SH-SY5Y (cell line): ENCODE data around the gene LRRC2.

Experiments used
- GATA2 ChIP-seq: IDR thresholded peaks from 2 replicates; pipeline ENCODE4 v1.6.1; 2011; ENCODE audit warnings: mild to moderate bottlenecking, low read depth, low read length
- GATA3 ChIP-seq: IDR thresholded peaks from 2 replicates; pipeline ENCODE4 v1.6.1; 2011; ENCODE audit warnings: low read depth, mild to moderate bottlenecking, low read length, moderate library complexity

LRRC2 gene

DNA sequence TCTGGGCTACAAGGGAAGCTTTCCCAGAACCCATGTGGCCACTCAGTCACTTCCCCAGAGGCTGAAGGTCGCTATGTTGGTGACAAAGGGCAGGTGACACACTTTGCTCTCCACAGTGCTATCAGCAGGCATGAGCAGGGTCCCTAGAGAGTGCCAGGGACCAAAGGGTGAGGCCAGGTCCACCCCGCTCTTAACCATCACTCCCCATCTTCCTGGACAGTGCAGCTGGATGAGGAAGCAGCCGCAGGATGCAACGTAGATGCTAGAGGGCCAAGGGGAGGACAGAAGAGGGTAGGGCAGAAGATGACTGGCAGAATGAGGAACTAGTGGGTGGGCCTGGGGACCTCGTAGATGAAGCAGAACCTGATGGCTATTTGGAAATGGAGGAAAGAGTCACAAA is 87.8 kb downstream of the LRRC2 start:
- no peak for TF ChIP-seq GATA2
- no peak for TF ChIP-seq GATA3

DNA sequence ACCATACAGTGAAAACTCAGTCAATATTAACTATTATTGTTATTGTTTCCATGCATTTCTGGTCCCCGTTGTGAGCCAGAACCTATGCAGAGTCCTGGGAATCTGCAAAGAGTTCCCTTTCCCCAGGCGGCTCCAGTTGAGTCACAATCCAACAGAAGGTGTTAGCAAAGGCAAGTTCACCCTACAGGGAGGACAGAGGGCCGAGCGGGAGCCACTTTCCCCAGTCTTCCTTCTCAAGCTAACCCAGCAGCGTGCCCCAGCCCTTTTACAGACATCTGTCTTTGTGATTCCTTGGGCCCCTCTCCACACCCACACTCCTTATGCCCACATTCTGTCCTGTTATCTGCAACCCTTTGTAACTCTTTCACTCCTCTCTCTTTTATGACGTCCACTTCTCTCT is 88.3 kb downstream of the LRRC2 start:
- TF ChIP-seq GATA3: no peak
- no peak for TF ChIP-seq GATA2

DNA sequence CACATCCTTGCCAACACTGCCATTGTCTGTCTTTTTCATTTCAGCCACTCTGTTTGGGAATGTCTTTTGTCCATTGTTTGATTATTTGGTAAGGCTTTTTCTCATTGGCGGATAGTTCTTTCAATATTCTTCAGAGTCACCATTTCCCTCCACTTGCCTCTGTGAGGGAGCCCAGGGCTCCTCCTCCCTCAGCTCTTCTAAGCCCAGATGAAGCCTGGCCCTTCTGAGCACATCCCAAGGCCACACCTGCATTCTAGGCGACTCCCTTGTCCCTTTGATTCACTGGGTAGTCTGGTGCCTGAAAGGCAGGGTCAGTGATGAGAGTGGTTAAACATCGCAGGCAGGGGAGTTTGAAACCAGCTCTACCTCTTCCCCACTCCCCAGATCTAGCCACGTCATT is 89.0 kb downstream of the LRRC2 start:
- TF ChIP-seq GATA3 (no peak), GATA2 (no peak)

DNA sequence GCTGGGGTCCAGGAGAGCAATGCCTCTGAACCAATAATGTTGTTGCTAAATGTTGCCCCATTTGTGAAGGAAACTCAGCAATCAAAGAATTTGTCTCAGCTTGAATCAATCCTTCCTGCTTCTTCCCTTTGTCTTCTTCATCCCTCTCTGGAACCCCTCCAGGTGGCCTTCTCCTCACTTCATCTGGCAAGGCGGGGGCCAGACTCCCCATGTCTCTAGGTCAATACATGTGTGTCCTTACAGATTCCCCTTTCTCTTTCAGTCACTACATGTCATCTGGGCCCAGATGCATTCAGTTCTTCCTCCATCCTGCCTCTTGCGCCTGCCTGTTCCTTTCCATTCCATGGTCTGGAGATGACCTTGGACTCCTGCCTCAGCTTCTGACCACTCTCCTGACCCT is 93.4 kb downstream of the LRRC2 start:
- TF ChIP-seq GATA2: no peak
- TF ChIP-seq GATA3: no peak

DNA sequence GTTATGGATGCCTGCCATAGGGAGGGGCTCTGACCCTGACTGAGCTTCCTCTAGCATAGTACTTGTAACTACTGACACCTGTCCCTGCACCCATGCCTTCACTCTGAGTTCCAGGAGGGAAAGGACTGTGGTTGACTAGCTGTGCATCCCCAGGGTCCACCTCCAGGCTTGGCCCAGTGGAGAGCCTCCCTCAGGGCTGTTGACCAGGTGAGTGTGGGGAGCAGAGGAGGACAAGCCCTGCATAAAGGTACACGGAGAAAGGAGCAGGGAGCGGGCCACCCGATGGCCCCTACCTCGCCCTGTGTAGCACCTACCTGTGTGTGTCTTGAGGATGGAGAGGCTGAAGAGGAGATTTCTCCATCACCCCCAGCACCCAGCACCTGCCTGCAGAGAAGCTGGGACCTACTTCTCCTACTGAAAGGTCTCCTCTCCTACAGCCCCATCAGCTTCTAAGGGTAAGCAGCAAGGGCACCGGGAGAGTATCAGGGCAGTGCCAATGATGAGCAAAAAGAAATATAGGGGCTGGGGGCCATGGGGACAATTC is 94.7 kb downstream of the LRRC2 start:
- TF ChIP-seq GATA3 (no peak), GATA2 (no peak)

DNA sequence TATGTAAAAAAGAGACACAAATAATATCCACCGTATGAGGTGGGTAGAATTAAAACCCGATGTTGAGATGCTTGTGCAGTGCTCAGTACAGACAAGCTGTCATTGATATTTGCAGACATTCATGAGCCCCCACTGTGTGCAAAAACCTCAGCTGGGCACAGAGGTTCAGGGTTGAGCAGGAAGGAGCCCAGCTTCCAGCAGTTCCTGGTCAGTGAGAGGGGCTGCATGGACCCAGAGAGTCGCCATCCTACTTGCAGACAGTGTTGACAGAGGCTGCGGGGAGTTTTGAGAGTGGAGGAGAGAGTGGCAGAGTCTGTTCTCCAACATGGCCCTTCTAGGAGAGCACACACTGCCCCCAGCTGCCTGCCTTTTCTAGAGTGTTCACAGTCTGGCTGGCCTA is 95.3 kb downstream of the LRRC2 start:
- no peak for TF ChIP-seq GATA2
- TF ChIP-seq GATA3: no peak

DNA sequence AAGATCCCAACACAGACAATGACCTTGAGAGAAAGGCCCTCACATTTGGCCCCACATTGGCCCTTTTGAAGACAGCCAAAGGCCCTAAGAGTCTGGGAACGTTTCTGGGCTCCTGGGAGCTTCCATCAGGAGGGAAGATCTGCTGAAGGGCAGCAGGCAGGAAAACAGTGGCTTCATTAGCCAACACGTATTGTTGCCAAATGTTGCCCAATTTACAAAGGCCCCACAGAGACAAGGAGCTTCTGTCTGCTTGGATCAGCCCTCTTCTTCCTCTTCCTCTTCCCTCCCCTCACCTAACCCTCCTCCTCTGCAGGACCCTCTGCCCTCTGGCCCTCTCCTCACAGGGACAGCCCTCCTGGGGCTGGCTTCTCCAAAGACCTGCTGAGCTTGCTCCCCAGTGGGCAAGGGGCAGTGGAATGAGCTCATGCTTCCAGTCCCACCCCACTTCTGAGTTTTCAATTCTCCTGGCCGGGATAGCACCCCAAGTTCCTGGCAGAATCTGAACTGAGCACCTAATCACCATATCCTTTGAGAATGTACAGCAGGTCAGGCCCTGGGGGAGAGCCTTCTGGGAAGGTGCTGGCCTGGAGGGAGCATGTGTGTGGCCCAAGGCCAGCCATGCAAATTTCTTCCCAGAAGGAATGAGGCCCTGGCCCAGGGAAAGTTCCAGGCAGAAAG is 96.3 kb downstream of the LRRC2 start:
- no peak for TF ChIP-seq GATA3
- TF ChIP-seq GATA2: no peak

DNA sequence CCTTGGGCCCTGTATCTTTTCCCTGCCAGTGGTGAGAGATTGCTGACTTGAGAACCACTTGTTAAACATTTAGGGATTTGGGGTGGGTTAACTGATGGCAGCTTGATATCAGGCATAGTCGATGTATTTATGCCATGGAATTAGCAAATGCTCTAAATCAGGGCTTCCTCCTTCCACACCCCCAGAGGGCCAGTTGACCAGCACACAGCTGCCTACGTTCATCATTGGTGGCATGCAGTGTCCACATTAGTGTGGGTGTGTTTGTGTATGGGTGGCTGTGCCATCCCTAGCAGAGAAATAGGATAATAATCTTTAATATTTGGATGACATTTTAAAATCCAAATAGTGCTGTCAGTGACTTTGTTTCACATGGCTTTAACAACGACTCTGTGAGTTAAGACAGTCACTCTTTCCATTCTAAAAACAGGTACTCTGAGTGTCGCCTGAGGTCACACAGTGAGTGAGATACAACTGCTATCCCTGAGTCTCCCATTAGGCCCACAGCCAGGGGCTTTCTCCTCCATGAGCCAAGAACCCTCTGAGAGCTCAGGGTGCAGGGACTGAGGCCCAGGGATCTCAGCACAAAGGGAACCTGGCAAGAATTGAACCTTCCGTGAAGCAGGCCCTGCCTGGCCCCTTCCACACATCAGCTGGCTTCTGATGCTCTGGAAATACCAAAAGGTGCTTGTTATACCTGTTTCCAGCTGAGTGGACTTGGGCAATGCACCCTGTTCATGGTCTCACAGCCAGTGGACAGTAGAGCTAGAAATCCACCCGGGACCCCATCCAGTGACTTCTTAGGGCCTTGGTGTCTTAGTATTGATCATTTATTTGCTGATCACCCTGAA is 97.1 kb downstream of the LRRC2 start:
- TF ChIP-seq GATA3 (no peak), GATA2 (no peak)

DNA sequence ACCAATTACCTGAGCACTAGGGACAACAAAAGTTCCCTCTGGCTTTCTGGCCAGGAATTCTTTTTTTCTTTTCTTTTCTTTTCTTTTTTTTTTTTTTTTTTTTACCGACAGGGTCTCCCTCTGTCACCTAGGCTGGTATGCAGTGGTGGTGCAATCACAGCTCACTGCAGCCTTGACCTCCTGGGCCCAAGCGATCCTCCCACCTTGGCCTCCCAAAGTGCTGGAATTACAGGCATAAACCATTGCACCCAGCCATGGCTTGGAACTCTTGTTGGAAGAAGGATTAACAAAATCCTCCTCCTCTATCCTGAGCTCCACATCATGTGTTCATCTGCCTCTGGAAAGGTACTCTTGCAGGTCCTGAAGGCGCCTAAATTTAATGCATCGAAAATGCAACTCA is 98.5 kb downstream of the LRRC2 start:
- TF ChIP-seq GATA2: no peak

DNA sequence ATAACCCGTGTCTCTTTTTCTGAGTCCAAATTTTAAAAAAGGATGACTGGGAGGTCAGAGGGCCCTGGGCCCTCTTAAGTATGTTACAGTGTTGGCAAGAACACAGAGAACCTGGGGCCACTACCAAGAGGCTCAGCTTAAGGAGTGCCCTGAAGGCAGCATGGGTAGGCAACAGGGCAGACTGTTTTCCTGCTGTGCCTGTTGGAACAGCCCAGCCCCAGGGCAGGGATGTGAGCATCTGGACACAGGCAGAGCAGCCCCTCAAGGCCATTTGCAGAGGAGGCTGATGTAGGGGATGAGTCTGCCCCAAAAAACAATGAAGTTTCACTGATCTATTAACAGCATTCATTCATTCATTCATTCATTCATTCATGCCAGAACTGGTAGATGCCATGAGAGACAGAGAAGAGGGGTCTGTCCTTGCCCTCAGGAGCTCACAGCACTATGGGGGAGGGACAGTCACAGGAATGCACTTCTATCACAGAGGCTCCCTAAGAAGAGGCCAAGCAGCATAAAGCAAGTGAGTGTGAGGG is 99.2 kb downstream of the LRRC2 start:
- TF ChIP-seq GATA2 (no peak), GATA3 (no peak)

DNA sequence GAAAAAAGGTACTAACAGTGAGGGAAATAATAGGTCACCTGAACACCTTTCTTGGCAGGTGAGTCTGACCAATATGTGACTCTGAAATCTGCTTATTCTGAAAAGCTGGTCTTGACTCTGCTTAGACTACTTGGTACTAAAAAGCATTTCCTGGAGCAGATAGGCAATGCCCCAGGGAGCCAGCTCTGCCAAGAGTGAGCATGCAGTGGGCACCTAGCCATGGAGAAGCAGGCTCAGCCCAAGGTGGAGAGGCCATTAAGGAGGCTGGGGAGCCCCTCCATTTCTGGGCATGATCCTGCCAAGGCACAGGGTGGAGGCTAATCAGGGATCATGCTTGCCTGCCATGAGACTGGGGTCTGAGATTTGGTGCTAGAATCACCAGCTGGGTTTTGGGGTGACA is 99.8 kb downstream of the LRRC2 start:
- TF ChIP-seq GATA2 (no peak), GATA3 (no peak)
